CD4-positive, alpha-beta T cell treated with Interleukin-21 for 1 hour (primary cell): ENCODE data around the gene CEP83.
"Not testable (repeated sequence)": the region's sequence is repeated elsewhere in the genome, so short reads cannot be mapped to it uniquely, and the experiment has no call there.

Experiments used
- DNase-seq: peaks from one replicate; pipeline ENCODE4 v3.0.0-alpha.2; 2020

The CEP83 gene

DNA sequence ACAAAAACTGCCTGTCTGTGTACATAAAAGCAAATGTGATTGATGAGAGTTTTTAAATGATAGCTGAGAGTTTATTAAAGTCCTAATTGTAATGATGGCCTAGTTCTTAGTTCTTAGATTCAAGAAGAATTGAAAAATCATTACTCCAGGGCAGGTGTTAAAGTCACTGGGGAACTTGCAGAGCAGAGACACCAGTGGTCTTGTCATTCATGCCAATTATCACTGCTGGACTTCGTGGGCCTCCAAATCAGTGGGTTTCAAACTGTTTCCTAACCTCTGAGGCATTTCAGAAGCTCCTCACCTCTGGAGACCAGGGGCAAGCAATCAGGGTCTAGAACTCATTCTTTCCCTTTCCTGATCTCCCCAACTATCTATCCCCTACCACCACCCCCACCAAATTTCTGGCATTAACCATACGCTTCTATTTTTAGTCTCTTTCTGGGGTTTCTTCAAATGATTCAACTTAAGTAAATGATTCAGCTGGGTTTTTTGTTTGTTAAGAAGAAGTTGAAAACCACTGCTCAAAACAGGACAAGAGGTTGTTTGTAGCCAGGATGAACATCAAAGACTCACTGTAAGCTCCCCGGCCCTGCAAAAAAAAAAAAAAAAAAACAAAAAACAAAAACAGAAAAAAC, 80.1 kb downstream of the CEP83 start:
- no peak for DNase-seq

DNA sequence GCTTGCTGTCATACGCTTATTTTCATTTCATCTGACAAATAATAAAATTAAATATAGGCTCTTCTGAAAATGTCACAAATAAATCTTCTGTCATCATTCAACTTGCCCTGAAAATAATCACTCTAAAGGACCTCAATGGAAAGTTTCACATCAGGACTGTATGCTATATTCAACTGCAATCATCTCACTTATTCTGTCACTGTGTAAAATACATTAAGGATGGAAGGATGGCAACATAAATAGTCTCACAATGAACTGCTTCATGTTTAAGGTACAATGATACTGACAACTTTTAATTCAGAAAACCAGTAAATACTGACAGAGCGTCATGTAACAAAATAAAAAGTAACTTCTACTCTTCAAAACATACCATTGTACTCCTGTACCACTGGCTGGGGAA, 82.1 kb downstream of the CEP83 start:
- DNase-seq, result no peak

DNA sequence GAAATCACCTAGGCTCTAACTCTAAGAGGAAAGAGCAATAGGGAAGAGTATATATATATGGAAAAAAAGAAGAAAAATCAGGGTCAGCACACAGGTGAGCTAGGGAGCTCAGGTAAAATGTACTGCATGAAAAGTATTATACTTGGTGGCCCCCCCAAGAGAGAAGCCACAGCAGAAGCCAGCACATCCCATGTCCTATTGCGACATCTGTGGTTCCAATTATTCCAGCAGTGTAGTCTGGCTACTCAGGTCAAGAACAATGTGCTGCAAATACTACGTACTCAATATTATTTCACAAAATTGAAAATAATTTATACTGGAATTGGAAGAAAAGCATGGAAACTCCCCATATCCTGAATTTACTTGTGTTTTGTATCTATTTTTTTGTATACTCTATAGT, 85.5 kb downstream of the CEP83 start:
- DNase-seq, result no peak

DNA sequence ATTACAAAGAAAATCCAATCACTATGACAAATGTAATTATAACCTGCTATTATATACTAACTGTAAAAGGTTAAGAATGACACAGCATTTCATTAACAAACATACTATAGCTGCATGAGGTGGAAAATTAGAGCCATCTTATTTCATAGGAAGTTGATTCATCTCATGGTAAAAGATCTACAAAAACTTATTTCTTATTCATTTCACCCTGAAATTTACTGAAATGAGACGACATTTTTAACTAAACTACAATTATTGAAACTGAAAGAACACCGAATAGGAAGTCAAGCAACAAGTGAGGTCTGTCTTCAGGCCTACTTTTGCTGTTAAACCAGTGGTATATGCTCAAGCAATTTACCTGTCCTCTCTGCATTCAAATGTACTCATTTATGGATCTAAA, 87.2 kb downstream of the CEP83 start:
- DNase-seq, result no peak

DNA sequence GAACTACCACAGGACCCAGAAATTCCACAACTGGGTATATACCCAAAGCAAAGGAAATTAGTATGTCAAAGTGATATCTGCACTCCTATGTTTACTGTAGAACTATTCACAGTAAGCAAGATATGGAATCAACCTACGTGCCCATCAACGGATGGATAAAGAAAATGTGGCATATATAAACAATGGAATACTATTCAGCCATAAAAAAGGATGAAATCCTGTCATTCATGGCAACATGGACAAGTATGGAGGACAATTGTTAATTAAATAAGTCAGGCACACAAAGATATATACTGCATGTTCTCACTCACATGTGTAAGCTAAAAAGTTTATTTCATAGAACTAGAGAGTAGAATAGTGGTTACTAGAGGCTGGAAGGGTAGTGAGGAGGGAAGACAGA, 97.0 kb downstream of the CEP83 start:
- no peak for DNase-seq

DNA sequence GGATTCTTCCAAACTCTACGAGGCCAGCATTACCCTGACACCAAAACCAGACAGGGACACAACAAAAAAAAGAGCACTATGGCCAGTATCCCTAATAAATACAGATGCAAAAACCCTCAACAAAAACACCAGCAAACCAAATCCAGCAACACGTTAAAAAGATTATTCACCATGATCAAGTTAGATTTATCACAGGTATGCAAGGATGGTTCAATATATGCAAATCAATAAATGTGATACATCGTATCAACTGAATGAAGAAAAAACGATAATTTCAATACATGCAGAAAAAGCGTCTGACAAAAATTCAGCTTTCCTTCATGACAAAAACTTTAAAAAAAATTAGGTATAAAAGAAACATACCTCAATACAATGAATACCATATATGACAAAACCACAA, 99.9 kb downstream of the CEP83 start:
- DNase-seq, result no peak

- no peak for DNase-seq
Observed at GRCh38 chr12:94353130-94353529, 106.5 kb downstream of the CEP83 start.

DNA sequence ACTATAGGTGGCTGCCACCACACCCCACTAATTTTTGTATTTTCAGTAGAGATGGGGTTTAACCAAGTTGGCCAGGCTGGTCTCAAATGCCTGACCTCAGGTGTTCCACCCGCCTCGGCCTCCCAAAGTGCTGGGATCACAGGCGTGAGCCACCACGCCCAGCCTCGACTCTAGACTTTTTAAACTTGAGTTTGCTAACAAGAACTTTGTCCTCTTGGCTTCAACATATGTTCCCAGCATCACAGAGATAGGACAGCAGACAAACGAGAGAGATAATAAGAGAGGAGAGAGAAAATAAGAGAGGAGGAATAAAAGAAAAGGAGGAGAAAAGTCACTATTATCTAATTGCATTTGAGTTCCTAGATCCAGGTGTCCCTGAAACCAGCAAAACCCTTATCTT, 119.1 kb downstream of the CEP83 start:
- no peak for DNase-seq

- DNase-seq, result no peak
Observed at GRCh38 chr12:94338006-94338794, 121.5 kb downstream of the CEP83 start.

GRCh38 chr12:94336211-94336925, 123.3 kb downstream of the CEP83 start:
- no peak for DNase-seq

GRCh38 chr12:94333396-94333795, 126.3 kb downstream of the CEP83 start:
- DNase-seq, result no peak

GRCh38 chr12:94329366-94329765, 130.3 kb downstream of the CEP83 start:
- no peak for DNase-seq

DNA sequence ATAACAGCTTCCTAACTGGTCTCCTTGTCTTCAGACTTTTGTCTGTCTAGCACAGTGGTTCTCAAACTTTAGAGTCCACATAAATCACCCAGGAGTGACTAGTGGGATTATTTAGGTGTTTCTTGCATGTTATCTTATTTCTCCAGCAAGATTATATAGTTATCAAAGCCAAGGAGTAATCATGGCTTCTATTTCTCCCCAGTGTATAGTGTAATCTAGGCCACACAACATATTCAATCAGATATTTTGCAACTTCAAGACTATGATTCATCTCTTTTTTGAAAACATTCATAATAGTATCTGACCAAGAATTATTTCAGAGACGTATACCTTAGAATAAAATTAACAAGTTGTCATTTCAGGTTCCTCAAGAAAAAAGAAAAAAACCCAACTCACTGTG, 131.9 kb downstream of the CEP83 start:
- DNase-seq, result no peak

- DNase-seq, result no peak
Observed at GRCh38 chr12:94326727-94327126, 132.9 kb downstream of the CEP83 start.

DNA sequence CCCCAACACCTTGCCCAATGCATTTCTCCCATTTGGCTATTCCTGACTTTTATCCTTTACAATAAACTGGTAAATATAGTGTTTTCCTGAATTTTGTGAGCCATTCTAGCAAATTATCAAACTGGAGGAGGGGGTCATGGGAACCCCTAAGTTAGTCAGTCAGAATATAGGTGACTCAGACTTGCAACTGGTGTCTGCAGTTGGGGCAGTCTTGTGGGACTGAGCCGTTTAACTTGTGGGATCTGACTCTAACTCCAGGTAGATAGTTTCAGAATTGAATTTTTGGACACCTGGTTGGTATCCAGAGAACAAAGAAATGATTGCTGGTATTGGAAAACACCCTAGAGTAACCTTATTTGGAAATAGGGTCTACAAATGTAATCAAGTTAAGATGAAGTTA, 133.4 kb downstream of the CEP83 start:
- no peak for DNase-seq

- no peak for DNase-seq
Observed at GRCh38 chr12:94322346-94322745, 137.3 kb downstream of the CEP83 start.

DNA sequence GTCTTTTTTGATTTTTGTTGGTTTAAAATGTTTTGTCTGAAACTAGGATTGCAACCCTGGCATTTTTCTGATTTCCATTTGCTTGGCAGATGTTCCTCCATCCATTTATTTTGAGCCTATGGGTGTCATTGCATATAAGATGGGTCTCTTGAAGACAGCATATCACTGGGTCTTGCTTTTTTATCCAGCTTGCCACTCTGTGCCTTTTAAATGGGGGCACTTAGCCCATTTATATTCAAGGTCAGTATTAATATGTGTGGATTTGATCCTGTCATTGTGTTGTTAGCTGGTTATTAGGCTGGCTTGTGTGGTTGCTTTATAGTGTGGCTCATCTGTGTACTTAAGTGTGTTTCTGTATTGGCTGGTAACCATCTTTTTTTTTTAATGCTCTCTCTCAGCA, 139.6 kb downstream of the CEP83 start:
- DNase-seq, result no peak

DNA sequence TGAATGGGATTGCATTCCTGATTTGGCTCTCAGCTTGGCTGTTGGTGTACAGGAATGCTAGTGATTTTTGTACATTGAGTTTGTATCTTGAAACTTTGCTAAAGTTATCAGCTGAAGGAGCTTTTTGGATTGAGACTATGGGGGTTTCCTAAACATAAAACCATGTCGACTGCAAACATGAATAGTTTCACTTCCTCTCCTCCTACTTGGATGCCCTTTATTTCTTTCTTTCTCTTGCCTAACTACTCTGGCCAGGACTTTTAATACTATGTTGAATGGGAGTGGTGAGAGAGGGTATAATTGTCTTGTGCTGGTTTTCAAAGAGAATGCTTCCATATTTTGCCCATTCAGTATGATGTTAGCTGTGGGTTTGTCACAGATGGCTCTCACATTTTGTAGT, 141.5 kb downstream of the CEP83 start:
- DNase-seq, result no peak

GRCh38 chr12:94316600-94316999, 143.1 kb downstream of the CEP83 start:
- not testable (repeated sequence) for DNase-seq

- DNase-seq, result no peak
Observed at GRCh38 chr12:94312378-94312777, 147.3 kb downstream of the CEP83 start.

GRCh38 chr12:94309373-94309772, 150.3 kb downstream of the CEP83 start:
- no peak for DNase-seq

- no peak for DNase-seq
Observed at GRCh38 chr12:94308612-94309011, 151.1 kb downstream of the CEP83 start.

DNA sequence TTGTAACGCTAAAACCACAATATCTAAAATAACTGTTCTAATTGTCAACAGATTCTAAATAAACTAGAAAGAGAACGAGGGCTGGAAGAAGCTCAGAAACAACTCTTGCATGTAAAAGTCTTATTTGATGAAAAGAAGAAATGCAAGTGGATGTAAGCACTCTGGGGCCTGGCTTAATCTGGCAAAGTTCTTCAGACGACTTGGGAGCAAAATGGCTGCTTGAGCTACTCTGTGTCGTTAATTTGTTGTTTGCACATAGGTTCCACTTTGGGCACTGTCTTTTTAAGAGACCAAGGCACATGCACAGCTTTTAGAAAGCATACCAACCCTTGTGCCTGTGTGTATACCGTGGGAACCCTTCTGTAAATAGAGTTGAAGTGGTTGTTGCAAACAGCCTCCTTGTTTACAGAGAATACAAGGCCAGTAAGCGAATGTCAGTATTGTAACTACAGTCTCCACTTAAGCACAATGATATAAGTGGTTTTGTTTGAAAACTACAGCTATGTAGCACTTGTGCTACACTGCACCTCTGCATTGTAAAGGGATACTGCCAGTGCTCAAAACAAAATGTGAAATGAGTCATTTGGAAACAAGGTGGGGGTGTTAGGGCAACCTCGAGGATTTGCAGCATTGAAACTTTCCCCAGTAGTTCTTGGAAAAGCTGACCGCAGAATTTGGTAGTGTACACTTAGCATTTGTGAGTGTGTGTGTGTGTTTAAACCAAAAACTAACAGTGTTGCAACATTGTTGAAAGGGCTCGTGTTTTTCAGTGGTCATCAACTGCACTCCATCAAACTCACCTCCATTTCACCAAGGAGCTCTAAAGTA, 154.3 kb downstream of the CEP83 start:
- peak; percentile 2 for DNase-seq
